AG04450 (cell line): Measurements from ENCODE around the gene IL1RAP. TPM values are rescaled to one million over a fixed set of nuclear protein-coding genes. Genes with fewer than 3 reads are reported as not detected.

Source experiments
- CTCF ChIA-PET: fragments of 300-600, 350-600 bp; formaldehyde crosslinking; extraction: SDS; loops from one replicate; lab custom pipeline; 2022; ENCODE audit warnings: antibody characterized with exemption, inconsistent platforms; lab: Charles Lee
- POLR2A ChIA-PET: fragments of 350-600 bp; formaldehyde crosslinking; extraction: SDS; loops from one replicate; lab custom pipeline; 2021; ENCODE audit warnings: antibody characterized with exemption, inconsistent platforms; lab: Yijun Ruan, JAX
- DNase-seq: peaks from one replicate; pipeline ENCODE4 v3.0.0-alpha.2; 2011; ENCODE audit warnings: low read depth, low spot score
- H3K27ac ChIP-seq: one replicate; pipeline ENCODE4 v1.5.1; 2012; ENCODE audit warnings: low read depth, low read length, control low read depth
- H3K27me3 ChIP-seq: one replicate; pipeline ENCODE4 v1.6.0; 2012; ENCODE audit warnings: low read length; ENCODE audit not compliant: control insufficient read depth, insufficient read depth
- H3K4me3 ChIP-seq: 2 replicates; pipeline ENCODE4 v1.5.1; 2011; ENCODE audit warnings: mild to moderate bottlenecking, low read depth, low read length, control low read depth
- H3K9me3 ChIP-seq: 2 replicates; pipeline ENCODE4 v1.5.1; 2012; ENCODE audit warnings: low read length; ENCODE audit not compliant: control insufficient read depth, insufficient read depth
- polyA plus RNA-seq: library from polyadenylated mRNA; depleted of rRNA; stranded (reverse); fragments of >200 nt; gene quantifications from 2 replicates; pipeline ENCODE4 v1.2.3, GENCODE V29; 2011
- TF ChIP-seq, protein P1 (sequence below): IDR thresholded peaks from 2 replicates; pipeline ENCODE4 v1.5.1; 2011; ENCODE audit warnings: low read depth, low read length, control low read depth, inconsistent platforms

The IL1RAP gene
- polyA plus RNA-seq, 1 experiment = 9.9 TPM

DNA sequence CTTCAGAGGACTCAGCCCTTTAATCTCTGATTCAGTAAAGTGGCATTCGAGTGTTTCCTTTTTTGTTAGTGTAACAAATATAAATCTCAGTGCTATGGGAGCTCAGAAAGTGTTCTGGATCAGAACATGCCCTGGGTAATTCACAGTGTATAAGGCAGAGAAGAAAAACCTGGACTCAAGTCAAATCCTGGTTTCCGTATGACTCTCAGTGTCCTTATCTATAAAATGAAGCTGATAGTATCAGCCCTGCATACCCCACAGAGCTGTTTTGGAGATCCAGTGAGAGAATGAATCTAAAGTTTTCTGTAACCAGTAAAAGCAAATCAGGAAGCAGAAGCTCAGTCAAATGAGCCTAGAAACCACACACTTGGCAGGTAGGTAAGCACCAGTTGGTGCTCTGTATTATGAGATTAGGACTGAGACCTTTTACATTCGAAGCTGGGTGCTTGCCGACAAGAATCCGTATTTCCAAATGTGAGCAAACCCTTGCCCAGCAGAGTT, 67.2 kb downstream of the IL1RAP start:
- Histone ChIP-seq H3K9me3 (no peaks in the 10 kb centered on the region; the same call in 1 of the 2 replicates), H3K27ac (no peak overlapping the region), H3K27me3 (no peaks in the 10 kb centered on the region), H3K4me3 (no peak overlapping the region)
- TF ChIP-seq, protein P1, sequence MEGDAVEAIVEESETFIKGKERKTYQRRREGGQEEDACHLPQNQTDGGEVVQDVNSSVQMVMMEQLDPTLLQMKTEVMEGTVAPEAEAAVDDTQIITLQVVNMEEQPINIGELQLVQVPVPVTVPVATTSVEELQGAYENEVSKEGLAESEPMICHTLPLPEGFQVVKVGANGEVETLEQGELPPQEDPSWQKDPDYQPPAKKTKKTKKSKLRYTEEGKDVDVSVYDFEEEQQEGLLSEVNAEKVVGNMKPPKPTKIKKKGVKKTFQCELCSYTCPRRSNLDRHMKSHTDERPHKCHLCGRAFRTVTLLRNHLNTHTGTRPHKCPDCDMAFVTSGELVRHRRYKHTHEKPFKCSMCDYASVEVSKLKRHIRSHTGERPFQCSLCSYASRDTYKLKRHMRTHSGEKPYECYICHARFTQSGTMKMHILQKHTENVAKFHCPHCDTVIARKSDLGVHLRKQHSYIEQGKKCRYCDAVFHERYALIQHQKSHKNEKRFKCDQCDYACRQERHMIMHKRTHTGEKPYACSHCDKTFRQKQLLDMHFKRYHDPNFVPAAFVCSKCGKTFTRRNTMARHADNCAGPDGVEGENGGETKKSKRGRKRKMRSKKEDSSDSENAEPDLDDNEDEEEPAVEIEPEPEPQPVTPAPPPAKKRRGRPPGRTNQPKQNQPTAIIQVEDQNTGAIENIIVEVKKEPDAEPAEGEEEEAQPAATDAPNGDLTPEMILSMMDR = no peak
- no peak for DNase-seq
- ChIA-PET POLR2A (interaction anchor here (1.0 kb wide), 1 partner anchor 67 kb away, joined by 3 read pairs; no protein-coding TSS in a partner anchor), CTCF (interaction anchor here (1.1 to 1.2 kb wide), 2 partner anchors 68 to 116 kb away, joined by 5 to 6 read pairs; partner anchors contain the start of gene IL1RAP)

DNA sequence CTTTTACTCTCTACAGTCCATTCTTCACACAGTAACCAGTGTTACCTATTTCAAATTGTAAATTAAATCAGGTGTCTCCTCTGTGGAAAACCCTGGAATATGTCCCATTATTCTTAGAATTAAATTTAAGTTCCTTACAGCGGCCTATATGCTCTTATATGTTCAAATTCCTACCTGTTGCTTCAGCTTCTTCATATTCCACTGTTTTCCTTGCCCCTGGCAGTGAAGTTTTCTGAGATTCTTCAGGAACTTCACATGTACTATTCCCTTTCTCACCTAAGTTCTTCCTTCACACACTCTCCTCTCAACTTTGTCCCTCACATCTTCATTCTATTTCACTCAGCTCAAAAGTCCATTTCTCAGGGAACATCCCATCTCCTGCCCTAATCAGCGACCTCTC, 68.8 kb downstream of the IL1RAP start:
- DNase-seq = no peak
- TF ChIP-seq, protein P1 = no peak
- no peak overlapping the region for H3K4me3 ChIP-seq
- H3K27me3 ChIP-seq = no peaks in the 10 kb centered on the region
- ChIA-PET CTCF (no interaction called here), POLR2A (no interaction called here)
- H3K27ac ChIP-seq = no peak overlapping the region
- no peaks in the 10 kb centered on the region for H3K9me3 ChIP-seq

DNA sequence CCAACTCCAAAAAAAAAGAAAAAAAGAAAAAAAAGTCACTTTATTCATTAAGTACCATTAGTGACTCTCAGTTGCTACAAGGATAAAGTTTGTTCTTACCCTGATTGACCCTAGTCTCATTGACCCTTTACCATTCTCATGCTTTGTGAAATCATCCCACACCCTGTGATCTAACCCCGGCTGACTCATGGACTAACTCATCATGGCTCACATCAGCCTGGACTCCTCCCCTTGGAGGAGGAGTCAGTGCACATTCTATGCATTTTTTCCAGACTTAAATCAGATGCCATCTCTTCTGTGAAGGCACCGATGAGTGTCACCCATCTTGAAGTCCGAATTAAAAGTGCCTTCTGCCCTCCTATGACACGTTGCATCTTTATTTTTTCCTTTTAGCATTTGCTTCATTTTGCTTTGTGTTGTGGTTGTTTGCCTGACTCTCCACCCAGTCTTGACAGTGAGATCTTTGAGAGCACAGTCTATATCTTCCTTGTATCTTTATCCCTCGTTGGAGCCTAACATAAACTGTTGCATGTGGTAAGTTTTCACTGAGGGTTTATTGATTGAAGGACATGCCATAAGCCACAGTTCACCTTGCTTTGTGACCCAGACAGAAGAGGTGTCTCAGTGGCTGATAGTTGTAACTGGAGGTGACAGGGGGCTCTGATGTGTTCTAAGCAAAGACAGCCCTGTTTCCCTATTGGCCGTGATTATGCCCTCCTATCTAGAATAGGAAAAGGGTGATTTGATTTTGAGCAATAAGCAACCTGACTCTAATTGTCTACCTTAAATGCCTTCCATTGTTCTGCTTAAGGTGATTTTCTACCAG, 72.1 kb downstream of the IL1RAP start:
- H3K27ac ChIP-seq = peak overlapping the region; percentile 57
- ChIA-PET CTCF (no interaction called here), POLR2A (interaction anchor here (0.6 kb wide), 1 partner anchor 583 kb away, joined by 8 read pairs; no protein-coding TSS in a partner anchor)
- H3K27me3 ChIP-seq = no peaks in the 10 kb centered on the region
- DNase-seq = peak; percentile 68
- H3K9me3 ChIP-seq = no peaks in the 10 kb centered on the region
- TF ChIP-seq, protein P1 = no peak
- no peak overlapping the region for H3K4me3 ChIP-seq

DNA sequence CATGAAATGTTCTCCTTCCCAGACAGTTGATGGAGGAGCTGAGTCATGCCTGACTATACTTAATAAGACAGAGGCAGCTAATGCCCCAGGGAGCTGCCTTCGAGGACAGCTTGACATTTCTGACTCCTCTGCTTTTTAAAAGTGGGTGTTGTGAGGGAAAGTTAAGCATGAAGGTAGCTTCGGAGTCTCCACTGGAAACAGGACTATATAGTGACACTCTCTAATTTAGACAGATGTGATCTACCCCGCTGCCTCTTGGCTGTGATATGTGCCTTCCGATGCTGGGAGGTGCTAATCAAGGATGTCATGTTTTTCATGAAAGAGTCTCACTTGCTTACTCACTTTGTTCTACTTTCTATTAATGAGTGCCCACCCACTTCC, 72.7 kb downstream of the IL1RAP start:
- CTCF ChIA-PET = no interaction called here
- no peak overlapping the region for H3K4me3 ChIP-seq
- no peaks in the 10 kb centered on the region for H3K27me3 ChIP-seq

More for the DNA sequence above, 72.7 kb downstream of the IL1RAP start:
- Histone ChIP-seq H3K9me3 (no peaks in the 10 kb centered on the region), H3K27ac (peak overlapping the region; percentile 57)
- DNase-seq = no peak
- POLR2A ChIA-PET = interaction anchor here (0.6 kb wide), 1 partner anchor 583 kb away, joined by 8 read pairs; no protein-coding TSS in a partner anchor
- TF ChIP-seq, protein P1 = no peak
